ENCODE data around the gene DNAJB6.

DNAJB6 gene

GRCh38 chr7:157358753-157359096 is 21.9 kb downstream of the DNAJB6 start:
- peaks cover 22 to 50% (median 34%) of the 10 kb centered on the region in 3 donors for H3K36me3 ChIP-seq
- no peaks in the 10 kb centered on the region for H3K27me3 ChIP-seq
- no peak overlapping the region for H3K4me3 ChIP-seq
- no peak for DNase-seq
- TF ChIP-seq, protein P1, sequence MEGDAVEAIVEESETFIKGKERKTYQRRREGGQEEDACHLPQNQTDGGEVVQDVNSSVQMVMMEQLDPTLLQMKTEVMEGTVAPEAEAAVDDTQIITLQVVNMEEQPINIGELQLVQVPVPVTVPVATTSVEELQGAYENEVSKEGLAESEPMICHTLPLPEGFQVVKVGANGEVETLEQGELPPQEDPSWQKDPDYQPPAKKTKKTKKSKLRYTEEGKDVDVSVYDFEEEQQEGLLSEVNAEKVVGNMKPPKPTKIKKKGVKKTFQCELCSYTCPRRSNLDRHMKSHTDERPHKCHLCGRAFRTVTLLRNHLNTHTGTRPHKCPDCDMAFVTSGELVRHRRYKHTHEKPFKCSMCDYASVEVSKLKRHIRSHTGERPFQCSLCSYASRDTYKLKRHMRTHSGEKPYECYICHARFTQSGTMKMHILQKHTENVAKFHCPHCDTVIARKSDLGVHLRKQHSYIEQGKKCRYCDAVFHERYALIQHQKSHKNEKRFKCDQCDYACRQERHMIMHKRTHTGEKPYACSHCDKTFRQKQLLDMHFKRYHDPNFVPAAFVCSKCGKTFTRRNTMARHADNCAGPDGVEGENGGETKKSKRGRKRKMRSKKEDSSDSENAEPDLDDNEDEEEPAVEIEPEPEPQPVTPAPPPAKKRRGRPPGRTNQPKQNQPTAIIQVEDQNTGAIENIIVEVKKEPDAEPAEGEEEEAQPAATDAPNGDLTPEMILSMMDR (IDR thresholded peaks at IDR 0.05), result no peak
- no peaks in the 10 kb centered on the region for H3K9me3 ChIP-seq
- intact Hi-C loops (cut with DNase I; ENCODE audit: low total_unique reads), result no loop called here
- no peak overlapping the region for H3K27ac ChIP-seq
- peaks cover 0 to 56% (median 30%) of the 10 kb centered on the region in 4 donors for H3K4me1 ChIP-seq

DNA sequence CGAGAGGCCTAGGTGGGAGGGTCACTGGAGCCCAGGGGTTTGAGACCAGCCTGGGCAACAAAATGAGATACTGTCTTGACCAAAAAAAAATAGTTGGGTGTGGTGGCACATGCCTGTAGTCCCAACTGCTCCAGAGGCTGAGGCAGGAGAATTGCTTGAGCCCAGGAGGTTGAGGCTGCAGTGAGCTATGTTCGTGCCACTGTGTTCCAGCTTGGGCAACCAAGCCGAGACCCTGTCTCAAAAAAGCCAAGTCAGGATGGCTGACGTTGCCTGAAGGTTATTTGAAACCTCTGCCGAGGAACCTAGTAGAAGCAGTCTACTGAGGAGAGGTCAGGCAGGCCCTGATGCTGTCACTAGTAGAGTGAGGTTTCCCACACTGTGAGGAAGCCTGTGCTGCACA is 22.8 kb downstream of the DNAJB6 start:
- intact Hi-C loops (cut with DNase I; ENCODE audit: low total_unique reads), result no loop called here
- no peak for DNase-seq
- no peaks in the 10 kb centered on the region for H3K9me3 ChIP-seq
- TF ChIP-seq, protein P1 (IDR thresholded peaks at IDR 0.05), result no peak
- H3K36me3 ChIP-seq, result peaks cover 31 to 58% (median 41%) of the 10 kb centered on the region in 3 donors
- H3K4me1 ChIP-seq, result peaks cover 0 to 51% (median 26%) of the 10 kb centered on the region in 4 donors
- H3K27me3 ChIP-seq, result no peaks in the 10 kb centered on the region
- H3K4me3 ChIP-seq, result no peak overlapping the region
- H3K27ac ChIP-seq, result no peak overlapping the region

DNA sequence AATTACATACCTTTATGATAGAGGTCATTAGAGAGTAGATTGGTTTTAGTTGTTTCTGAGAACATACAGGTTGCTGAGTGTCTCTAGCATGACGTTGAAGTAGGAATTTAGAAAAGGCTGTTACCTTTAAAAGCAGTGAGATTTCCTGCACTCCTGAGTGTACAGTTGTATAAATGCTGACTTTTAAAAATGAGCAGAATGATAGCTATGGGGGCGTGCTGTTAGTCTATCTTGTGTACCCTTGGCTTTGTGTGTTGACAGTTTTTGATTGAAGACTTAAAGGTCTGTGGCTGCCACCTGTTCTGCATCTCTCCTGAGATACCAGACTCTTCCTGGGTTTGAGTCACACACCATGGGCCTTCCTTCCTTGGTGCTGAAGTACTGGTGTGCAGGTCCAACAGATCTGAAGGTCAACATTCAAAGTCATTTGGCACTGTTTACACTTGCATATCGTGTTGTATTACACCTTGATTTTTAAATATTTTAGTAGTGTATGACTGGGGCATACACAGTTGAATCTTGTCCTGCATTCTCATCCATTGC is 23.8 kb downstream of the DNAJB6 start:
- H3K4me1 ChIP-seq, result peaks cover 0 to 41% (median 19%) of the 10 kb centered on the region in 4 donors
- no peaks in the 10 kb centered on the region for H3K9me3 ChIP-seq
- H3K27ac ChIP-seq, result no peak overlapping the region
- TF ChIP-seq, protein P1 (IDR thresholded peaks at IDR 0.05), result no peak
- no peak for DNase-seq
- H3K36me3 ChIP-seq, result peaks cover 35 to 68% (median 51%) of the 10 kb centered on the region in 3 donors
- intact Hi-C loops (cut with DNase I; ENCODE audit: low total_unique reads), result no loop called here
- no peaks in the 10 kb centered on the region for H3K27me3 ChIP-seq
- H3K4me3 ChIP-seq, result no peak overlapping the region

GRCh38 chr7:157361537-157361936 is 24.7 kb downstream of the DNAJB6 start:
- intact Hi-C loops (cut with DNase I; ENCODE audit: low total_unique reads), result no loop called here
- no peak for DNase-seq

DNA sequence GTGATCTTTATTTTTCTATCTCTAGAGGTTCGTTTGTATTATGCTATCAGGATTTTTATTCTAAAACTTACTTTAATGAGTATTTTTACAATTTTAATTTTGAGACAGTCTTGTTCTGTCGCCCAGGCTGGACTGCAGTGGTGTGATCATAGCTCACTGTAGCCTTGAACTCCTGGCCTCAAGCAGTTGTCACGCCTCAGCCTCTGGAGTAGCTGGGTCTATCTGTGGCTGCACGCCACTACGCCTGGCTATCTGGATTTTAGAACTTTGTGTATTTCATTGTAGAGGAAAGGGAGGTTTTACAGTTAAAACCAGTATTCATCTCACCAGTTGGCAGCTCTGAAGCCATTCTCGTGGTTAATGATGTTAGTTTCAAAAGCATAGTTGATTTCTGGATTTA is 25.9 kb downstream of the DNAJB6 start:
- intact Hi-C loops (cut with DNase I; ENCODE audit: low total_unique reads), result no loop called here
- peaks cover 0 to 20% (median 6%) of the 10 kb centered on the region in 4 donors for H3K4me1 ChIP-seq
- peaks cover 52 to 90% (median 72%) of the 10 kb centered on the region in 3 donors for H3K36me3 ChIP-seq
- no peak for DNase-seq
- no peaks in the 10 kb centered on the region for H3K9me3 ChIP-seq
- H3K4me3 ChIP-seq, result no peak overlapping the region
- H3K27me3 ChIP-seq, result no peaks in the 10 kb centered on the region
- TF ChIP-seq, protein P1 (IDR thresholded peaks at IDR 0.05), result no peak
- no peak overlapping the region for H3K27ac ChIP-seq

More at GRCh38 chr7:157361537-157361936, 24.7 kb downstream of the DNAJB6 start:
- H3K27ac ChIP-seq, result no peak overlapping the region
- peaks cover 0 to 31% (median 10%) of the 10 kb centered on the region in 4 donors for H3K4me1 ChIP-seq
- H3K36me3 ChIP-seq, result peaks cover 40 to 78% (median 61%) of the 10 kb centered on the region in 3 donors
- H3K27me3 ChIP-seq, result no peaks in the 10 kb centered on the region
- no peaks in the 10 kb centered on the region for H3K9me3 ChIP-seq
- H3K4me3 ChIP-seq, result no peak overlapping the region
- TF ChIP-seq, protein P1 (IDR thresholded peaks at IDR 0.05), result no peak

GRCh38 chr7:157366722-157367121 is 29.9 kb downstream of the DNAJB6 start:
- Histone ChIP-seq H3K9me3 (no peaks in the 10 kb centered on the region), H3K27me3 (no peaks in the 10 kb centered on the region), H3K4me3 (no peak overlapping the region), H3K36me3 (peaks cover 73 to 98% (median 84%) of the 10 kb centered on the region in 3 donors), H3K27ac (no peak overlapping the region), H3K4me1 (no peaks in the 10 kb centered on the region)
- TF ChIP-seq, protein P1 (IDR thresholded peaks at IDR 0.05), result no peak
- intact Hi-C loops (cut with DNase I; ENCODE audit: low total_unique reads), result no loop called here
- DNase-seq, result no peak

Measured in tibial artery (tissue), 4 donors.